Activated naive CD4-positive, alpha-beta T cell treated with anti-CD3 and anti-CD28 coated beads, Interleukin-2, amount 50 U/mL, for 72 hours (primary cell): ENCODE results near the gene EDNRA. TPM values are rescaled to one million over a fixed set of nuclear protein-coding genes. Genes with fewer than 3 reads are reported as not detected.

Experiments used
- ATAC-seq, 2 donors: fragments of 150-1000 bp; cut with Tn5 transposase; 2 replicates each; pipeline ENCODE4 v1.10.0; 2021; ENCODE audit warnings: mild to moderate bottlenecking in 2 of 2, moderate library complexity in 2 of 2
- DNase-seq, 2 donors: peaks; one replicate each; pipeline ENCODE4 v3.0.0; 2021 to 2022; ENCODE audit warnings: low spot score in 2 of 2
- H3K27ac Mint-ChIP-seq, 2 donors: one replicate each; pipeline ENCODE4 v1.8.0; 2022; ENCODE audit warnings: mild to moderate bottlenecking in 2 of 2, mixed read lengths in 2 of 2
- H3K36me3 Mint-ChIP-seq, 2 donors: one replicate each; pipeline ENCODE4 v1.8.0; 2022; ENCODE audit warnings: mixed read lengths in 2 of 2
- H3K9me3 Mint-ChIP-seq, 2 donors: one replicate each; pipeline ENCODE4 v1.8.0; 2022; ENCODE audit warnings: mixed read lengths in 2 of 2
- total RNA-seq, 2 donors: library from RNA; stranded (reverse); gene quantifications; one replicate each; pipeline ENCODE4 v1.2.3, GENCODE V29; 2022

Gene EDNRA
- total RNA-seq, 2 donors from 2014 or later: 0.12 TPM; not detected in 1

DNA sequence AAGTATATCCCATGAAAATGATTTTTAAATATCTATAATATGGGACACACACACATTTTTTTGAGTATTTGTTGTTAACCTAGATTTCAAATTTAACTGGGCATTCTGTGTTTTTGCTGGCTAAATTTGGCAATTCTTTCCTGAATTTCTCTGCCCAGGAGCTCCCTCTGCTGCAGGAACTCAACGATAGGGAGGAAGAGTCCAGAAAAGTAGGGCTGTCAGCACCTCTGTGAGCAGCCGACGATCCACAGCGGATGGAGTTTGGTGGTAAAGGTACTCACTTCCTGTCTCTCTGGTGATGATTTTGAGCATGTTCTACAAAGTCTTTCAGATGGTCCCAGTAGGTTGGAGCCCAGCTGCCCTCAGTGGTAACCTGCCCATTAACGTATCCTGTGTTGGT is 113.2 kb downstream of the EDNRA start:
- no peaks in the 10 kb centered on the region for H3K9me3 Mint-ChIP-seq
- no peak overlapping the region for H3K27ac Mint-ChIP-seq
- DNase-seq (no peak), ATAC-seq (no peak)
- no peaks in the 10 kb centered on the region for H3K36me3 Mint-ChIP-seq

Other genes with a start within 250 kb of the EDNRA start
- 10 to 100 TPM; 11.4 to 14.1 TPM for gene TMEM184C, start 136.3 kb downstream of the EDNRA start, total RNA-seq
- 10 to 100 TPM in 1 of 2 donors, 1 to 10 TPM in 1; 7.5 to 12.9 TPM for gene PRMT9, start 203.1 kb downstream of the EDNRA start, total RNA-seq